22Rv1 (cell line): ENCODE results near the gene ZNF385B.
A peak's percentile ranks its signal among the peaks of the same experiment; 100 is the strongest.

Source experiments
- H3K27ac ChIP-seq: fragments of 450-650 bp; 2 replicates; pipeline ENCODE4 v1.5.1; 2017
- CTCF ChIP-seq: fragments of 450-650 bp; IDR thresholded peaks from 2 replicates; pipeline ENCODE4 v1.5.1; 2017; ENCODE audit warnings: mild to moderate bottlenecking
- ZFX ChIP-seq: fragments of 450-650 bp; IDR thresholded peaks from 2 replicates; pipeline ENCODE4 v1.6.1; 2017; ENCODE audit warnings: antibody characterized with exemption, borderline replicate concordance

ZNF385B gene

DNA sequence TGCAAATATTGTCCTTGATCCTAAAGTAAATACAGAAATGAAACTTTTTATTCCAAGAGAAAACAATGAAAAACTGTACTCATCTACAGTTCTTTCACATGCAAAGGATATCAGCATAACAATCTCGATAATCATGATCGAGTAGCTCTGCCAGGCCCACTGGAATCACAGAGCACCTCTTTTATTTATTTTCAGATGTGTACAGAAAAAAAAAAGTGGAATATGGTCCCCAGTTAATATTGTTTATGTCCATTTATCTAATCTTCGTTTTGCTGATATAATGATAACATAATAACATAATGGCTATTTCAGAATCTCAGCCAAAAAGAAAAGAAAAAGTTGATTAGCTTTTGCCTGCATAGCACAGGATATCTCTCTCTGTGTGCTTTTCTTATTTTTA, 6.5 kb downstream of the ZNF385B start:
- TF ChIP-seq CTCF, result no peak
- H3K27ac ChIP-seq, result no peak overlapping the region

DNA sequence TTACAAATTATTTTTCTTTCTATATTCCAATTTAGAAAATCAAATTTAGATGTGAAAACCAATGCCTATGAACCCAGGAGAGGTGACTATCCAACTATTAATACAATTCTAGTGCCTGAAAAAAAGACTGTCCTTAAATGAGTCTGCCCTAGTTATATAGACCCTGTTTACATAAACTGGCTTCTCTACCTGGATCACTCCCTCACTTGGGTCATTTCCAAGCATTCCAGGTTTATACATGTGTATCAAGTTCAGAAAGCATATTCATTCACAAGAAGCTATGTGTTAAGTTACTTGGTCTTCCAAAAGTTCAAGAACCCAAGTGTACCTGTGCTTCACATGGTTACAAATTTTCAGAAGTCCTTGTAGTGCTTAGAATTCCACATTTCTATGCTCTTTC, 8.3 kb downstream of the ZNF385B start:
- H3K27ac ChIP-seq, result no peak overlapping the region
- TF ChIP-seq CTCF, result no peak
- TF ChIP-seq ZFX, result no peak

GRCh38 chr2:179850188-179850587, 11.2 kb downstream of the ZNF385B start:
- TF ChIP-seq CTCF, result no peak
- TF ChIP-seq ZFX, result no peak
- H3K27ac ChIP-seq, result no peak overlapping the region

- TF ChIP-seq CTCF (no peak), ZFX (no peak)
- H3K27ac ChIP-seq, result no peak overlapping the region
These were observed 11.7 kb downstream of the ZNF385B start for GRCh38 chr2:179849719-179850118.

- no peak for TF ChIP-seq ZFX
- TF ChIP-seq CTCF, result no peak
- H3K27ac ChIP-seq, result no peak overlapping the region
These were observed 17.9 kb downstream of the ZNF385B start for GRCh38 chr2:179843541-179843940.

GRCh38 chr2:179842498-179843153, 18.8 kb downstream of the ZNF385B start:
- TF ChIP-seq CTCF (0 out of 2 replicates have a peak, but pooled peaks have one; percentile 15), ZFX (no peak)
- no peak overlapping the region for H3K27ac ChIP-seq

DNA sequence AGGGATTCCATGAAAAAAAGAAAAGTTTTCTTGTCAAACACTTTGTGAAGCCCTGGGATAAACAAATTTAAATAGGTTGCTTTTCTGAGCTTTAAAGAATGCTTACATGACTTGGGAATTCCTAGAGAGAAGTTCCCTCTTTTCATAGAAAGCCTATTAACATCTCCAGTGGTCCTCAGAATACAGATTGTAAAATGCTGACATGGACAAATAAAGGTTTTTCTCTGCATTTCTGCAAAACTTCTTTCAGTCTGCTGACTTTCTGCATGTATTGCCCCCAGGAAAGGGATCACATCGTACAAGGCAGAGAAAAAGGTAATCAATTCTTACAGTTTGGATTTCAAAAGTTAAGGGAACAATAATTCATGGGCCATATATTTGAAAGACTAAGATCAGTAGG, 20.6 kb downstream of the ZNF385B start:
- H3K27ac ChIP-seq, result no peak overlapping the region
- no peak for TF ChIP-seq CTCF
- no peak for TF ChIP-seq ZFX
